Central memory CD8-positive, alpha-beta T cell (primary cell): ENCODE measurements around the gene HNRNPD.
"Not testable (repeated sequence)": the region's sequence is repeated elsewhere in the genome, so short reads cannot be mapped to it uniquely, and the experiment has no call there.

Experiments used
- ATAC-seq: fragments of 150-1000 bp; cut with Tn5 transposase; replicated peaks from 2 replicates; pipeline ENCODE4 v1.10.0; 2022; ENCODE audit warnings: mild to moderate bottlenecking, moderate FRiP score, moderate number of reproducible peaks; ENCODE audit not compliant: poor library complexity, severe bottlenecking; ENCODE audit errors: extremely low read depth
- DNase-seq, 2 donors: peaks; one replicate each; pipeline ENCODE4 v3.0.0; 2021; ENCODE audit warnings: low spot score in 2 of 2
- H3K27ac Mint-ChIP-seq: one replicate; pipeline ENCODE4 v1.8.0; 2022; ENCODE audit warnings: low read depth, mild to moderate bottlenecking, moderate library complexity, mixed read lengths
- H3K27me3 Mint-ChIP-seq: one replicate; pipeline ENCODE4 v1.8.0; 2022; ENCODE audit warnings: mixed read lengths
- H3K36me3 Mint-ChIP-seq: one replicate; pipeline ENCODE4 v1.8.0; 2022; ENCODE audit warnings: mild to moderate bottlenecking, moderate library complexity, mixed read lengths; ENCODE audit not compliant: insufficient read depth
- H3K4me1 Mint-ChIP-seq: one replicate; pipeline ENCODE4 v1.8.0; 2022; ENCODE audit warnings: mixed read lengths
- H3K4me3 Mint-ChIP-seq: one replicate; pipeline ENCODE4 v1.8.0; 2022; ENCODE audit warnings: mild to moderate bottlenecking, moderate library complexity, mixed read lengths
- H3K9me3 Mint-ChIP-seq: one replicate; pipeline ENCODE4 v1.8.0; 2022; ENCODE audit warnings: mixed read lengths

Gene HNRNPD

DNA sequence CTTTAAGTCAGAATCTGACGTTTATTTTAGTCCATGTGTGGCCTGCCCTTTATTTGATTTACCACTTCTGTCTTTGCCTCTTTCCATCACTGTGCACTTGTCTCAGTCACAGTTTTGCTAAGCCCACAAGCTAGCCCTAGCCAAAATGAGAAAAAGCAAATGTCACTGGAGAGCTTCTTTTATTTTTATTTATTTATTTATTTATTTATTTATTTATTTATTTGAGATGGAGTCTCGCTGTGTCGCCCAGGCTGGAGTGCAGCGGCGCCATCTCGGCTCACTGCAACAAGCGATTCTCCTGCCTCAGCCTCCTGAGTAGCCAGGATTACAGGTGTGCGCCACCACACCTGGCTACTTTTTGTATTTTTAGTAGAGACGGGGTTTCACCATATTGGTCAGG lies 16.3 kb upstream of the HNRNPD start:
- not testable (repeated sequence) for ATAC-seq, H3K27me3 Mint-ChIP-seq, H3K4me1 Mint-ChIP-seq, H3K27ac Mint-ChIP-seq, DNase-seq, H3K9me3 Mint-ChIP-seq, H3K36me3 Mint-ChIP-seq, H3K4me3 Mint-ChIP-seq

DNA sequence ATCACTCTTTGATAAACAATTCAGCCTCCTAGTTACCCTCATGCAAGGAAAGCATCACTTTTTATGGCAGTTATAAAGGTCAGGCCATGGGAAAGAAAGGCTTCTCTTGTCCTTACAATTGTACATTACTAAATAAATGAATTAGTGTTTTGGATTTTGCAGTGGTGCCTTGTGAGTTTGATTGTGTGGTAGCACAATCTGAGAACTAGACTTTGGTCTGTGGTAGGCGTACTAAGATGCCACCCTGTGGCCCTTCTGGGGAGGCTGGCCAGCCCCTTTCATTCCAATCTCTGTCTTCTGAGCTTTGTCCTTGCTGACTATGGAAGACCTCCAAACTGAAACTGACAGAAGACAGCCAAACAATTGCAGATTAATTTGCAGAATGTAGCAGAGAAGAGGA lies 14.6 kb upstream of the HNRNPD start:
- Mint-ChIP-seq H3K27ac (no peak overlapping the region), H3K27me3 (no peaks in the 10 kb centered on the region), H3K9me3 (no peaks in the 10 kb centered on the region), H3K36me3 (no peaks in the 10 kb centered on the region), H3K4me1 (no peaks in the 10 kb centered on the region), H3K4me3 (no peak overlapping the region)
- DNase-seq (no peak), ATAC-seq (no peak)

- H3K27me3 Mint-ChIP-seq, DNase-seq, H3K4me1 Mint-ChIP-seq: not testable (repeated sequence)
Observed at GRCh38 chr4:82386312-82386711, 12.5 kb upstream of the HNRNPD start.

GRCh38 chr4:82382751-82383150 lies 9.0 kb upstream of the HNRNPD start:
- H3K4me3 Mint-ChIP-seq: no peak overlapping the region
- ATAC-seq: no peak

More at GRCh38 chr4:82386312-82386711, 12.5 kb upstream of the HNRNPD start:
- not testable (repeated sequence) for H3K27ac Mint-ChIP-seq, H3K9me3 Mint-ChIP-seq, H3K4me3 Mint-ChIP-seq, ATAC-seq, H3K36me3 Mint-ChIP-seq

GRCh38 chr4:82381661-82382296 lies 8.0 kb upstream of the HNRNPD start:
- Mint-ChIP-seq H3K4me3 (no peak overlapping the region), H3K27me3 (no peaks in the 10 kb centered on the region), H3K27ac (no peak overlapping the region), H3K4me1 (peaks cover 13% of the 10 kb centered on the region), H3K9me3 (no peaks in the 10 kb centered on the region), H3K36me3 (peaks cover 2% of the 10 kb centered on the region)
- ATAC-seq (no peak), DNase-seq (no peak)

More at GRCh38 chr4:82382751-82383150, 9.0 kb upstream of the HNRNPD start:
- Mint-ChIP-seq H3K4me1 (peaks cover 10% of the 10 kb centered on the region), H3K36me3 (peaks cover 2% of the 10 kb centered on the region), H3K27ac (no peak overlapping the region), H3K27me3 (no peaks in the 10 kb centered on the region), H3K9me3 (no peaks in the 10 kb centered on the region)
- DNase-seq: no peak

GRCh38 chr4:82381235-82381634 lies 7.4 kb upstream of the HNRNPD start:
- Mint-ChIP-seq H3K4me3 (no peak overlapping the region), H3K36me3 (peaks cover 2% of the 10 kb centered on the region), H3K9me3 (no peaks in the 10 kb centered on the region), H3K27ac (no peak overlapping the region), H3K27me3 (no peaks in the 10 kb centered on the region), H3K4me1 (peaks cover 18% of the 10 kb centered on the region)
- ATAC-seq (no peak), DNase-seq (no peak)

GRCh38 chr4:82380831-82381230 lies 7.0 kb upstream of the HNRNPD start:
- H3K27ac Mint-ChIP-seq: no peak overlapping the region
- no peaks in the 10 kb centered on the region for H3K9me3 Mint-ChIP-seq
- no peak overlapping the region for H3K4me3 Mint-ChIP-seq
- DNase-seq: no peak
- no peak for ATAC-seq
- H3K36me3 Mint-ChIP-seq: peaks cover 2% of the 10 kb centered on the region
- H3K4me1 Mint-ChIP-seq: peaks cover 22% of the 10 kb centered on the region
- H3K27me3 Mint-ChIP-seq: no peaks in the 10 kb centered on the region

DNA sequence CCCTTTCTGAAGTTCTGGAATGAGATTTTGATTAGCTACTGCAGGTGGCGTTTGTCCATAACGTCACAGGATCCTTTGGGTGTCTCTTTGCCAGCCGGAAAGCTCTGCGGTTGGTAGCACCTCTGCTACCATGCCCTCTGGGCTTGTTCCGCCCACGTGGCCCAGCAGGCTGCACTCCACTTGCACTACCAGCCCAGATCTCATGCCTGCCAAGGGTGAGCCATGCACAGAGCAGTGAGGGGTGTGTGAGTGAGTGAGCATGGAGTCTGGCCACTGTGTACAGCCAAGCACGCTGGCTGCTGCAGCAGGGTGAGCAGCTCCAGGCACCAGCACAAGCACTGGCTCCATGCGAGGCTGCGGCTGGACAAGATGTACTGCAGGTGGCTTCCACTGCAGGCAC lies 6.6 kb upstream of the HNRNPD start:
- no peak for DNase-seq
- Mint-ChIP-seq H3K4me1 (peaks cover 25% of the 10 kb centered on the region), H3K4me3 (no peak overlapping the region), H3K9me3 (no peaks in the 10 kb centered on the region), H3K27ac (no peak overlapping the region), H3K27me3 (no peaks in the 10 kb centered on the region), H3K36me3 (peaks cover 2% of the 10 kb centered on the region)
- no peak for ATAC-seq

DNA sequence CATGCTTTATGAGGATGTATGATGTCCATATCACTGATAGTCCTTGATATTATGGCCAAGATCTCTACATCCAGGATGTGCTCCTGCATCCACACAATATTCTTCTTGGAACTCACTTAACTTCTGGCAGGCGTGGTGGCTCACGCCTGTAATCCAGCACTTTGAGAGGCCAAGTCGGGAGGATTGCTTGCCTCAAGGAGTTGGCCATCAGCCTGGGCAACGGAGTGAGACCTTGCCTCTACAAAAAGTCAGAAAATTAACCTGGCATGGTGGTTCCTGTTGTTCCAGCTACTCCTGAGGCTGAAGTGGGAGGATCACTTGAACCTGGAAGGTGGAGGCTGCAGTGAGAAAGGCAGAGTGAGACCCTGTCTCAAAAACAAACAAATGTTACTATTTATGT lies 2.3 kb upstream of the HNRNPD start:
- Mint-ChIP-seq H3K9me3 (no peaks in the 10 kb centered on the region), H3K4me1 (peaks cover 49% of the 10 kb centered on the region), H3K27ac (no peak overlapping the region), H3K4me3 (peak overlapping the region; percentile 93), H3K36me3 (peaks cover 33% of the 10 kb centered on the region), H3K27me3 (no peaks in the 10 kb centered on the region)
- no peak for DNase-seq
- ATAC-seq: no peak

- ATAC-seq: peak; percentile 26
- Mint-ChIP-seq H3K27me3 (no peaks in the 10 kb centered on the region), H3K36me3 (peaks cover 46% of the 10 kb centered on the region), H3K4me1 (peaks cover 62% of the 10 kb centered on the region), H3K9me3 (no peaks in the 10 kb centered on the region), H3K27ac (peak overlapping the region; percentile 97), H3K4me3 (peak overlapping the region; percentile 93)
- DNase-seq: no peak
Observed at GRCh38 chr4:82373486-82373815, 340 bp downstream of the HNRNPD start.

DNA sequence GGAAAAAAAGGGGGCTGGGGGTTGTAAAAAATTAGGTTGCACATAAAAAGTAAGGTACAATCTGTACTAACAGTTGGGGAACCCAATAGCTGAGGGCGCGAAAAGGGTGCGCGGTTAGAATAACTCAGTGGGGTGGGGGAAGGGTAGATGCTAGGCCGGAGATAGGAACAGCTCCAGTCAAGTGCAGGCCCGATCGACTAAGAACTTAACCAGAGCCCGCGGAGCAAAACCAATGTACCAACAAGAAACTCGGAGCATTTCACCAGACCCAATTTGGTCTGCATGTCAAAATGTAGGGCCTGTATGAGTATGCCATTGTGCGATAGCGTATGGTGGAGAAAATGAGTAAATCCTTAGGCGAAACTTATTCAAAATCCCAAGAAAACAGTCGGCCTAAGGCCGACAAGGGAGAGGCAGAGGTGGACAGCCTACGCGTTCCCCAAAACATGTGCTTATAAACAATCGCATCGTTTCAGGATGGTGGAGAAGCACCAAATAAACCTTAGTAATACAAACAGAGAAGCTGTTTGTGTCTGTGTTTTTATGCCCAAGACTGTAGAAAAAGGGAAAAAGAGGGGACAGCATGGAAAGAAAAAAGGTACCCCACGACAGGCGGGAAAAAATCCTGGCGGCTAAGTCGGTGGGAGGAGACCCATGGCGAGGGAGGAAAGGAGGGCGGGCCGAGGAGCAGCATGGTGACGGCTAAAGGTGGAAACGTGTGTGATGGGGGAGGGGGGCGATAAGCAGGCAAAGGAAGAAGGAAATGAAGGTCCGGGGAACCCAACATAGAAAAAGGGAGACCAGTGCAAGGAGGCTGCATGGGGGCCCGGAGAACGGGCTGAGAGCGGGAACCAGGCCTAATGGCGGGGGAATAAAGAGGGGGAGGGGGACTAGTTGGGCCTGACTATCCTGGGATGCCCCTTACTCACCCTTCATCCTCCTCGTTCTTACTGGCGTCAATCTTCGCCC lies 990 bp downstream of the HNRNPD start:
- Mint-ChIP-seq H3K4me3 (peak overlapping the region; percentile 93), H3K4me1 (peaks cover 61% of the 10 kb centered on the region), H3K27ac (peak overlapping the region; percentile 97), H3K36me3 (peaks cover 48% of the 10 kb centered on the region), H3K9me3 (no peaks in the 10 kb centered on the region), H3K27me3 (no peaks in the 10 kb centered on the region)
- peak; percentile 17 for ATAC-seq
- peak; percentile 24 to 40 for DNase-seq

DNA sequence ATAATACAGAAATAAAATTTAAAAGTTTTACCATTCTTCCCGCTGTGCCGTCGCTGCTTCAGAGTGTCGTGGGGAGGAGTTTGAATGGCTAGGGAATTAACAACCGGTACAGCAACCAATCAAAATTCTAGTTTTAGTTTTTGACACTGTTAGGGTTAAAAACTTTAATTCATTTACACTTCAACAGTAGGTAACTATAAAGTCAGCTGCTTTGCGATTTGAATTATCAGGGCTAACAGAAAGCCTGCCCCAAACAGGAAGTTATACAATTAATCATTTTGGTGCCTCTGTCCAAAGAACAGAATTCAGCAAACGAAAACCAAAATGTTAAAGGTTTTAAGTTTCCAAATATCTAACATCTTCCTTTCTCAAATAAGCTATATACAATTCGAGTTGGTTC lies 2.3 kb downstream of the HNRNPD start:
- no peak for DNase-seq
- H3K4me1 Mint-ChIP-seq: peaks cover 62% of the 10 kb centered on the region

More for the DNA sequence above, 2.3 kb downstream of the HNRNPD start:
- no peak for ATAC-seq
- Mint-ChIP-seq H3K4me3 (peak overlapping the region; percentile 93), H3K27ac (peak overlapping the region; percentile 97), H3K9me3 (no peaks in the 10 kb centered on the region), H3K27me3 (no peaks in the 10 kb centered on the region), H3K36me3 (peaks cover 60% of the 10 kb centered on the region)
